Measurements from ENCODE around the gene USP53.

USP53 gene

GRCh38 chr4:119315036-119315435 lies 102.5 kb downstream of the USP53 start (continued):
- no peak for TF ChIP-seq POU6F1 (CRISPR knock-in tag; IDR thresholded peaks at IDR 0.05; ENCODE audit: borderline replicate concordance, low read depth)
- TF ChIP-seq CSRNP3 (CRISPR knock-in tag; IDR thresholded peaks at IDR 0.05) = no peak

- TF ChIP-seq CREB5 (CRISPR knock-in tag; IDR thresholded peaks at IDR 0.05; ENCODE audit: low read depth) = peak; percentile 67; the same call in 1 of the 2 replicates
- no peak for TF ChIP-seq ZNF8 (CRISPR knock-in tag; IDR thresholded peaks at IDR 0.05)
- TF ChIP-seq TCF4 (CRISPR knock-in tag; IDR thresholded peaks at IDR 0.05; ENCODE audit: borderline replicate concordance) = no peak
- TF ChIP-seq CSDC2 (CRISPR knock-in tag; IDR thresholded peaks at IDR 0.05) = no peak
- TF ChIP-seq ZFP3 (CRISPR knock-in tag; IDR thresholded peaks at IDR 0.05) = no peak
- TF ChIP-seq SNAI2 (CRISPR knock-in tag; IDR thresholded peaks at IDR 0.05) = no peak
- TF ChIP-seq ISL1 (CRISPR knock-in tag; IDR thresholded peaks at IDR 0.05) = peak; percentile 96
- TF ChIP-seq TOX (CRISPR knock-in tag; IDR thresholded peaks at IDR 0.05; ENCODE audit: borderline replicate concordance) = no peak
- TF ChIP-seq PATZ1 (CRISPR knock-in tag; IDR thresholded peaks at IDR 0.05; ENCODE audit: borderline replicate concordance) = peak; percentile 61; the same call in 1 of the 2 replicates
- no peak for TF ChIP-seq ZFP30 (CRISPR knock-in tag; IDR thresholded peaks at IDR 0.05)
- no peak for TF ChIP-seq ZC3H10 (CRISPR knock-in tag; IDR thresholded peaks at IDR 0.05)
- no peak for ATAC-seq
Measured at GRCh38 chr4:119317990-119318389, 105.5 kb downstream of the USP53 start.

- TF ChIP-seq PPARA (CRISPR knock-in tag; IDR thresholded peaks at IDR 0.05; ENCODE audit: borderline replicate concordance) = no peak
- TF ChIP-seq ZNF565 (CRISPR knock-in tag; conservative IDR thresholded peaks at IDR 0.05; ENCODE audit: low read depth) = no peak
- TF ChIP-seq ZNF8 (CRISPR knock-in tag; IDR thresholded peaks at IDR 0.05) = no peak
- no peak for TF ChIP-seq ARNTL (CRISPR knock-in tag; IDR thresholded peaks at IDR 0.05; ENCODE audit: borderline replicate concordance, low read depth)
- TF ChIP-seq ZFP3 (CRISPR knock-in tag; IDR thresholded peaks at IDR 0.05) = no peak
- no peak for TF ChIP-seq TSHZ2 (CRISPR knock-in tag; IDR thresholded peaks at IDR 0.05)
- no peak for TF ChIP-seq CREB5 (CRISPR knock-in tag; IDR thresholded peaks at IDR 0.05; ENCODE audit: low read depth)
- no peak for TF ChIP-seq ZNF70 (CRISPR knock-in tag; IDR thresholded peaks at IDR 0.05)
- TF ChIP-seq RARB (CRISPR knock-in tag; IDR thresholded peaks at IDR 0.05) = no peak
- no peak for TF ChIP-seq ZFP30 (CRISPR knock-in tag; IDR thresholded peaks at IDR 0.05)
- no peak for TF ChIP-seq ESRRG (CRISPR knock-in tag; IDR thresholded peaks at IDR 0.05)
- no peak for TF ChIP-seq ISL1 (CRISPR knock-in tag; IDR thresholded peaks at IDR 0.05)
- ATAC-seq = no peak
Measured at GRCh38 chr4:119321921-119322687, 109.6 kb downstream of the USP53 start, which contains the start of gene FABP2. TSS of gene FABP2 (minus strand) at chr4:119322138. CDS start at chr4:119322102, 36 bp downstream.
